ENCODE results near the gene CNP.

GRCh38 chr17:41917679-41918313 lies 48.8 kb upstream of the CNP start:
- TF ChIP-seq, protein P1, sequence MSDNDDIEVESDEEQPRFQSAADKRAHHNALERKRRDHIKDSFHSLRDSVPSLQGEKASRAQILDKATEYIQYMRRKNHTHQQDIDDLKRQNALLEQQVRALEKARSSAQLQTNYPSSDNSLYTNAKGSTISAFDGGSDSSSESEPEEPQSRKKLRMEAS (IDR thresholded peaks at IDR 0.05; ENCODE audit: low read depth, low read length), result no peak
- TF ChIP-seq CTCF (IDR thresholded peaks at IDR 0.05; ENCODE audit: low read depth, low read length) (no peak), MYC (IDR thresholded peaks at IDR 0.05; ENCODE audit: low read depth, low read length) (no peak), POLR2A (IDR thresholded peaks at IDR 0.05; ENCODE audit: extremely low read depth, insufficient read length) (no peak)
